ENCODE results near the gene LPP. TPM values are rescaled to one million over a fixed set of nuclear protein-coding genes. Genes with fewer than 3 reads are reported as not detected.

LPP gene
- total RNA-seq, 1 donor: 196 TPM

DNA sequence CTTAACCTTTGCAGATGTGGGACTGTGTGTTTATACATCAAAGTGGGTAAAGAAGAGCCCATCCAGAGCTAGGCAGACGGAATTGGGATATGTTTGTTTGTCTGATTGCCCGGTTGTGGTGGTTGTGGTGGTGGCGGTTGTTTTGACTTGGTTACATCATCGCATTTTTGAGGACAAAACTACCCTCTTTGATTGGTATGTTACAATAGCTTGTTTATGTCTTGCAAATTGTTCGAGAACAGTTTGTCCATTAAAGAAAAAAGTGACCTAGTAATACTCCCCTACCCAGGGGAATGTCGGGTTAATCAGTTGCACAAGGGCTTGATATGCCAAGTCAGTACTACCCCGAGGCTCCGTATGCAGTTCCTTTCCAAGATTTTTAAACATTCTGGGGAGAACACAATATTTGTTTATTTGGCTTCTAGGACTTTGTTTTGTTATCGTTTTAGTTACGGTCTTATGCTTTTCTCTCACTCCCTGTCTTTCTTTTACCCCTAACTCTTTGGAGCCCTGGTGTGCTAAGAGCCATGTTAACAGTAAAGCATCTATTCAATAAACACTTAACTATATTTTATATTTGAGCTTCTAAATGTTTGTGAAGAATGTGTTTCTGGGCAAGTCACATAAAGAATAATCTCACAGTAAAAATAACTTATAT lies 315.4 kb downstream of the LPP start:
- DNase-seq (ENCODE audit: low read depth): peak; percentile 82
- H3K4me3 ChIP-seq (ENCODE audit: low read depth, low read length): no peak overlapping the region
- TF ChIP-seq, protein P1, sequence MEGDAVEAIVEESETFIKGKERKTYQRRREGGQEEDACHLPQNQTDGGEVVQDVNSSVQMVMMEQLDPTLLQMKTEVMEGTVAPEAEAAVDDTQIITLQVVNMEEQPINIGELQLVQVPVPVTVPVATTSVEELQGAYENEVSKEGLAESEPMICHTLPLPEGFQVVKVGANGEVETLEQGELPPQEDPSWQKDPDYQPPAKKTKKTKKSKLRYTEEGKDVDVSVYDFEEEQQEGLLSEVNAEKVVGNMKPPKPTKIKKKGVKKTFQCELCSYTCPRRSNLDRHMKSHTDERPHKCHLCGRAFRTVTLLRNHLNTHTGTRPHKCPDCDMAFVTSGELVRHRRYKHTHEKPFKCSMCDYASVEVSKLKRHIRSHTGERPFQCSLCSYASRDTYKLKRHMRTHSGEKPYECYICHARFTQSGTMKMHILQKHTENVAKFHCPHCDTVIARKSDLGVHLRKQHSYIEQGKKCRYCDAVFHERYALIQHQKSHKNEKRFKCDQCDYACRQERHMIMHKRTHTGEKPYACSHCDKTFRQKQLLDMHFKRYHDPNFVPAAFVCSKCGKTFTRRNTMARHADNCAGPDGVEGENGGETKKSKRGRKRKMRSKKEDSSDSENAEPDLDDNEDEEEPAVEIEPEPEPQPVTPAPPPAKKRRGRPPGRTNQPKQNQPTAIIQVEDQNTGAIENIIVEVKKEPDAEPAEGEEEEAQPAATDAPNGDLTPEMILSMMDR (IDR thresholded peaks at IDR 0.05; ENCODE audit: insufficient read depth, low read depth, low read length): no peak

- peak; percentile 26 for DNase-seq (ENCODE audit: low read depth)
- TF ChIP-seq, protein P1 (IDR thresholded peaks at IDR 0.05; ENCODE audit: insufficient read depth, low read depth, low read length): no peak
- H3K4me3 ChIP-seq (ENCODE audit: low read depth, low read length): no peak overlapping the region
Observed at GRCh38 chr3:188470508-188471130, 316.7 kb downstream of the LPP start.

DNA sequence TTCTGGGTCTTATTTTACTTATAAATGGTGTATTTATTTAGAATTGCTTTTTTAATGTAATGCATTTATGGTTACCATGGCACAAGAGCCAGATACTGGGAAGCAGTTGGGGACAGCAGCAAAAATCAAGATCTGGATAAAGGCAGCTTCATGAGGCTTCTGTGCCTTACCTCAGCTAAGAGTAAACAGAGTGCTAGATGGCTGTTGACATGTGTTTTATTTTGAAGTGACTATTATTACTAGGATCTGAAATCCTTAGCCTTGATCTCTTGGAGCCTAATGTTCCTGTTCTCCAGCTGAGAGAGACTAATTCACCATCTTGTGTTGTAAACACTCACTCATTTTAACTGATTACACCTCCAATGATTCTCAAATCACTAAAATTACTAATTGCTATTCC lies 317.8 kb downstream of the LPP start:
- TF ChIP-seq, protein P1 (IDR thresholded peaks at IDR 0.05; ENCODE audit: insufficient read depth, low read depth, low read length): no peak
- DNase-seq (ENCODE audit: low read depth): no peak
- no peak overlapping the region for H3K4me3 ChIP-seq (ENCODE audit: low read depth, low read length)

DNA sequence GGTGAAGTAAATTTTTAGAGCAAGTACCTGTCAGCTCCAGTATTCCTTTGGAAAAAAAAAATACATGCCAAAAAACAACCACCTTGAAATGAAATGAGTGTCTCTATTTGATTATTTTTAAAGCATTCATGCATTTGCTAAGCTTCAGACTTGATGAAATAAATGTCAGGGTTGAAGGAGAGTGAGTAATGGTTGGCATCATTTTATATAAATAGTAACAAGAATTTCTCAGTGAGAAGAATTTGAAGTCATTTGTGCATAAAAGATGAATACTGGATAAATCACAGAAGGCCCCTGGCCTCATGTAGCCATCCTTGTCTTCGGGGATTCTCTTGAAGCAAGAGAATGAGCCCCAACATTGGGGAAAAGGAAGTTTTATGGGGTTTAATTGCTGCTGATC lies 318.4 kb downstream of the LPP start:
- DNase-seq (ENCODE audit: low read depth): no peak
- TF ChIP-seq, protein P1 (IDR thresholded peaks at IDR 0.05; ENCODE audit: insufficient read depth, low read depth, low read length): no peak
- H3K4me3 ChIP-seq (ENCODE audit: low read depth, low read length): no peak overlapping the region

DNA sequence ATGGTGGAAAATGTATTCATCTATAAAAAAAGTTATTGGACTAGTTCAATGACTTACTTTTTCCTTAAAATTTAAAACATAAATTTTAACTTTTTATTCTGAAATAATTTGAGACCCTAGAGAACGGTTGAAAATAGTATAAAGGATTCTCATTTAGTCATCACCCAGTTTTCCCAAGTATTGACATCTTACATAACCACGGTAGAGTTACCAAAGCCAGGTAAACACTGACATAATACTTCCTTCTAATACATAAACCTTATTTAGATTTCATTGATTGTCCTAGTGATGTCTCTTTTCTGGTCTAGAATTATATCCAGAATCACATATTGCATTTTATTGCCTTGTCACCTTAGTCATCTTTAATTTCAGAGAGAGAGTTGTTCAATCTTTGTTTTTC lies 319.1 kb downstream of the LPP start:
- TF ChIP-seq, protein P1 (IDR thresholded peaks at IDR 0.05; ENCODE audit: insufficient read depth, low read depth, low read length): no peak
- no peak overlapping the region for H3K4me3 ChIP-seq (ENCODE audit: low read depth, low read length)
- no peak for DNase-seq (ENCODE audit: low read depth)

GRCh38 chr3:188473591-188474288 lies 319.8 kb downstream of the LPP start:
- no peak overlapping the region for H3K4me3 ChIP-seq (ENCODE audit: low read depth, low read length)
- DNase-seq (ENCODE audit: low read depth): no peak
- TF ChIP-seq, protein P1 (IDR thresholded peaks at IDR 0.05; ENCODE audit: insufficient read depth, low read depth, low read length): no peak
